OCI-LY7 (cell line): ENCODE results near the gene GLDN.

ENCODE experiments used
- CTCF ChIP-seq: fragments of 200-600 bp; sonication (generic); conservative IDR thresholded peaks from 2 replicates; pipeline ENCODE4 v1.5.1; 2014; ENCODE audit warnings: mild to moderate bottlenecking, antibody characterized with exemption, low read length, moderate library complexity, mixed read lengths
- EZH2phosphoT487 ChIP-seq: fragments of 200-600 bp; sonication (generic); IDR thresholded peaks from 2 replicates; pipeline ENCODE4 v1.6.1; 2018; ENCODE audit warnings: low read depth, borderline replicate concordance, mild to moderate bottlenecking, mixed run types, antibody characterized with exemption, low read length, moderate library complexity, mixed read lengths

- TF ChIP-seq CTCF (no peak), EZH2phosphoT487 (no peak)
Observed at GRCh38 chr15:51350723-51351122, 9.3 kb downstream of the GLDN start.
